GM19025 (cell line): ENCODE measurements around the gene THSD7B.
"Not testable (repeated sequence)": the region's sequence is repeated elsewhere in the genome, so short reads cannot be mapped to it uniquely, and the experiment has no call there.

Experiments
- ATAC-seq: cut with Tn5 transposase; IDR thresholded peaks from one replicate; pipeline ENCODE4 v1.9.1; 2021; ENCODE audit warnings: mild to moderate bottlenecking, low read depth, moderate library complexity; ENCODE audit not compliant: unreplicated experiment

Gene THSD7B

GRCh38 chr2:136920652-136921333 lies 155.4 kb downstream of the THSD7B start:
- no peak for ATAC-seq

GRCh38 chr2:136927156-136927555 lies 161.8 kb downstream of the THSD7B start:
- ATAC-seq = no peak

DNA sequence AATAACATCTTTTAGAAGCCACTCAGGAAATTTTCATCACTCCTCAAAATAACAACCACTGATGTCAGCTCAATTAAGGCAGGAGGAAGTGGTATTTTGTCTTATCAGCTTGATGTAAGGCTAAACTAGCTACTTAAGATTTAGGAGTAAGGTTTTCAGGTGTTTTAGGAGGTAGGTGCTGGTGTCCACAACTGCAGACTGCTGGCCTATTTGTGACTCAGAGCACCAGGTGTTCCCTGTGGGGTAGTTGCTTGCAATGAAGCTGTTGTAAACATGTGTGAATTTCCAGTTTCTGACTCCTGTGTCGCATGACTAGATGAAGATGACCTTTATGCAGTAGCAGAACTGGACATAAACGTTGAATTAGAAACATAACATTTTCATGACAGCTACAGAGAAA lies 164.2 kb downstream of the THSD7B start:
- ATAC-seq = no peak

GRCh38 chr2:136932700-136933099 lies 167.4 kb downstream of the THSD7B start:
- no peak for ATAC-seq

DNA sequence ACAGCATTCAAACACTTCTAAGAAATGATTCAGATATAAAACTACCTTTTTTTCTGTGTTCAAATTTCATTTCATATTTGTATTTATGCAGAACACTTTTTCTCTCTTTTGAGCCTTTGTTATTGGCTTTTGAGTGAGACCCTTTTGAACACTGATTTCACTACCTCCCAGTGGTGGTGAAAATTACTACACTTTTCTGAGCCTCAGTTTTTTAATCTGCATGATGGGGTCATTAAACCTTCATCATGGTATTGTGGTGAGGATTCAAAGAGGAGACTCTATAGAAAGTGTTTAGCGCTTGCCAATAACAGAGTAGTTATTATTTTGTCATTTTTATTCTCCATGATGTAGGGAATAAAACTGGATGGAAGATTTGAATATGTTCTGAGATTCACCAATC lies 169.8 kb downstream of the THSD7B start:
- no peak for ATAC-seq

- ATAC-seq = no peak
These were observed 190.7 kb downstream of the THSD7B start for GRCh38 chr2:136956050-136956449.

GRCh38 chr2:136957044-136957443 lies 191.7 kb downstream of the THSD7B start:
- ATAC-seq = no peak

- no peak for ATAC-seq
These were observed 196.9 kb downstream of the THSD7B start for GRCh38 chr2:136962105-136962725.

DNA sequence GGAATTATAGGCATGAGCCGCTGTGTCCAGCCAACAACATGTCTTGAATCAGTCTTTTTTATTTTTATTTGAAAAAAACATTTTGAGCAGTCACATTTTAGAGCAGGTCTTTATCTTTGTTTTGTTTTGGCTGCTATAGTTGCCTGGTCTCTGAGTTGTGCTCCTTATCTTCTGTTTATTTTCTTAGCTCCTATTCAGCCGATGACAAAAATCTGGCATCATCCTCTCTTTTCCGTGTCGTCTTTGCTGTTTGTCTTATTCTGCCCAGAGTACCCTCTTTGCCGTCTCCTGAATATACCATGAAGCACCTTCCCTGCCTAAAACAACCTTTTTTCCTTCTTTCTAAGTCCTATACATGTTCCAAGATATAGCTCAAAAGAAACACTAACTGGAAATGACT lies 201.1 kb downstream of the THSD7B start:
- no peak for ATAC-seq

DNA sequence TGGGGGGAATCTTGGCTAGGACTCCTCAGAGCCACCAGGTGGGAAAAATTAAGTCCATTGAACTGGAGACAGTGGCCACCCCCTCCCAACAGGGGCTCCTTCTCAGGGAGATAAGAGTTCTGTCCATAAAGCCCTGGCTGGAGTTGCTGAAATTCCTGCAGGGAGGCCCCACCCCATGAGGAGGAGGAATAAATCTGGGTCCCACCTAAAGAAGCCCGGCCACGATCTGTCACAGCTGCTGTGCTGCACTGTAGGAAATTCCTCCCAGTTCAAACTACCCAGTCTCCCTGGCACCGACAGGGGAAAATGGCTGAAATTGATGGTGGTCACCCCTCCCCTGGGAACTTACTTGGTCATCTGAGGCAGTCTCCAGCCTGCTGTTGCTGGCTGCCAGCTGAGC lies 215.0 kb downstream of the THSD7B start:
- no peak for ATAC-seq

GRCh38 chr2:136981689-136982088 lies 216.3 kb downstream of the THSD7B start:
- not testable (repeated sequence) for ATAC-seq

- no peak for ATAC-seq
These were observed 219.7 kb downstream of the THSD7B start for GRCh38 chr2:136985044-136985443.

GRCh38 chr2:136986605-136987221 lies 221.4 kb downstream of the THSD7B start:
- ATAC-seq = no peak

- ATAC-seq = no peak
These were observed 225.0 kb downstream of the THSD7B start for GRCh38 chr2:136990316-136990715.

DNA sequence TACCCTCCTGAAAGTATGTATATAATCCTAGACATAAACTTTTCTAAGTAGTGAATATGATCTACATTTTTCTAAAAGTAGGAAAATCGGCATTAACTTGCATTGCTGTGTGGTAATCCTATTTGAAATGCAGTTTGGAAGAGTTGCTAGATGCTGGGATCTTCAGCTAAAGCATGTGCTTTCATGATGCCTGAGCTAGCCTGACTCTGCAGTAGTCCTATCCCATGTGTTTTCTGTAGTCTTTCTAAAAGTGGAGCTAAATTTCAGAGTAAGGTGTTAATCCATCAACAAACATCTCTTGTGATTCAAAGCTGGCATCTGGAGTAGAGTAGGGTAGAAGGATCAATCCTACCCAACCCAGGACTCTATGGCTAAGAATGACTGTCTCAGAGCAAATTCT lies 229.4 kb downstream of the THSD7B start:
- ATAC-seq = no peak

DNA sequence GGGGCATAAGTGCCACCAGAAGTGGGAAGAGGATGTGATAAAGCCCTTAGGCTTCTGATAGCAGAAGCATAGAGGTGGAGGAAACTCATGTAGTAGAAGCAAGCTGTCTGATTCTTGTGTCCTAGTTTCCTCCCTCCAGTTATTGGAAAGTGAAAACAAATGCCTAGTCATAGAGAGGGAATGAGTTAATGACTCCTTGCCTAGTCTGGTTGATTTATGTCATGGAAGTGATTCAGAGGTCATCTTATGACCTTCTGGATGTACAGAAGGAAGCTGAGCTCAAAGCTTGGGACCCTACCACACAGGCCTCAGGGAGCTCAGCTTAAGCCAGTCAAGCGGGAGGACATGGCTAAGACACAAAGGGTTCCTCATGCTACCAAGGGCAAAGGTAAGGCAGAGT lies 232.2 kb downstream of the THSD7B start:
- no peak for ATAC-seq

DNA sequence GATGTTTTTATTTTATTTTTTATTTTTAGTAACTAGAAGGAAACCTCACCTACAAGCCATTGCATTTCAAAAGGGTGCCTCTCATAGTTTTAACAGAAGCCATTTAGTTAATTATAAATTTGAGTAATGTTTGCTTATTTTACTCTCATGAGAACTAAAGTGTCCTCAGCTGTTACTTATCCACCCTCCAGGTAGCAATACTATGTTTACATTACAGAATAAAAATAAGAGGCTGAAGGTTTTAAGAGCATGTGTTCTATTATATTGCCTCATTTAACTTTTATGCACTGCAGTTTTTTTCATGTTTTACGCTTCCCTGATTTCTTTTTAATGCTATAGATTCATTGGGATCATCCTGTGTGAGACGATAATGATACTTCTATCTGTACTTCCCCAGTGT lies 235.5 kb downstream of the THSD7B start:
- ATAC-seq = no peak

GRCh38 chr2:137002896-137003295 lies 237.6 kb downstream of the THSD7B start:
- ATAC-seq = no peak

GRCh38 chr2:137005210-137005609 lies 239.9 kb downstream of the THSD7B start:
- no peak for ATAC-seq

DNA sequence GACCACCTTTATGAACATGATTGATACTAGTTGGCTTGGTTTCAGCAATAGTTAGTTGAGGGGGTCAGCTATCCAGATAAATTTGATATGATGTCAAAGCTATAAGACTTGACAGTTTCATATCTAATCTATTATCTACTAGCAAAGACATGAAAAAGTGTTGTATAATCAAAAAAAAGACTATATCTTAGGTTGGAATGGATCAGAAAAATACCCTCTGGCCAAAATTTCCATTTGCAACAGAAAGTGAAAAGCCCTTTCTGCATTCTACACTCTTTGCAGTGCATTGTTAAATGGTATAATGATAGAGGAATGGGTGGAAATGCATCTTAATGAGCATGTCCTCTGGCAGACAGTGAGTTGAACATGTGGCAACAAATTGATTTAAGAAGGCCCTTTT lies 242.6 kb downstream of the THSD7B start:
- no peak for ATAC-seq

GRCh38 chr2:137009953-137010352 lies 244.6 kb downstream of the THSD7B start:
- ATAC-seq = no peak
